Mucosa of gallbladder (tissue), 1 donor: ENCODE data around the gene SLC16A5. TPM values are rescaled to one million over a fixed set of nuclear protein-coding genes. Genes with fewer than 3 reads are reported as not detected.

Source experiments
- total RNA-seq: library from RNA; stranded (reverse); gene quantifications from one replicate; pipeline ENCODE4 v1.2.1, GENCODE V29; 2021
- donor health status: DM: no; HTN: no; CAD: no.

SLC16A5 gene
- total RNA-seq, 1 donor from 2014 or later: 19.9 TPM

Other genes starting within 250 kb of the SLC16A5 start
- gene GRIN2C, start 228.1 kb upstream of the SLC16A5 start, total RNA-seq: 0.43 TPM
- 9.3 TPM for gene FDXR, start 215.0 kb upstream of the SLC16A5 start, total RNA-seq
- 0.12 TPM for gene FADS6, start 194.3 kb upstream of the SLC16A5 start, total RNA-seq
- gene USH1G, start 164.7 kb upstream of the SLC16A5 start, total RNA-seq: 0.09 TPM
- gene OTOP2, start 163.7 kb upstream of the SLC16A5 start, total RNA-seq: not detected
- gene OTOP3, start 152.1 kb upstream of the SLC16A5 start, total RNA-seq: not detected
- gene HID1, start 115.2 kb upstream of the SLC16A5 start, total RNA-seq: 186 TPM
- 83.8 TPM for gene CDR2L, start 100.3 kb upstream of the SLC16A5 start, total RNA-seq
- gene MRPL58, start 75.3 kb upstream of the SLC16A5 start, total RNA-seq: 16.7 TPM
- 226 TPM for gene ATP5PD, start 41.0 kb upstream of the SLC16A5 start, total RNA-seq
- 28.3 TPM for gene KCTD2, start 40.7 kb upstream of the SLC16A5 start, total RNA-seq
- 20.2 TPM for gene ARMC7, start 22.0 kb downstream of the SLC16A5 start, total RNA-seq
- gene NT5C, start 43.8 kb downstream of the SLC16A5 start, total RNA-seq: 50.0 TPM
- 183 TPM for gene JPT1, start 66.6 kb downstream of the SLC16A5 start, total RNA-seq
- 353 TPM for gene SUMO2, start 95.0 kb downstream of the SLC16A5 start, total RNA-seq
- 47.3 TPM for gene NUP85, start 117.7 kb downstream of the SLC16A5 start, total RNA-seq
- gene GGA3, start 173.7 kb downstream of the SLC16A5 start, total RNA-seq: 44.5 TPM
- gene MRPS7, start 173.9 kb downstream of the SLC16A5 start, total RNA-seq: 55.1 TPM
- gene MIF4GD, start 183.3 kb downstream of the SLC16A5 start, total RNA-seq: 25.5 TPM
- 17.0 TPM for gene SLC25A19, start 201.5 kb downstream of the SLC16A5 start, total RNA-seq